Mucosa of rectum (tissue), 2 donors: Measurements from ENCODE around the gene TUBGCP2.
"Not testable (repeated sequence)": the region's sequence is repeated elsewhere in the genome, so short reads cannot be mapped to it uniquely, and the experiment has no call there.

Experiments used
- H3K27ac ChIP-seq, 2 donors: one replicate each; pipeline ENCODE4 v1.7.0; 2013; ENCODE audit warnings: inconsistent platforms in 2 of 2, low read depth in 2 of 2, low read length in 2 of 2
- H3K27me3 ChIP-seq, 2 donors: one replicate each; pipeline ENCODE4 v1.7.0; 2013; ENCODE audit warnings: low read length in 2 of 2; ENCODE audit not compliant: control insufficient read depth in 2 of 2, insufficient read depth in 2 of 2
- H3K36me3 ChIP-seq, 2 donors: one replicate each; pipeline ENCODE4 v1.7.0; 2013; ENCODE audit warnings: low read length in 2 of 2; ENCODE audit not compliant: control insufficient read depth in 2 of 2, insufficient read depth in 2 of 2
- H3K4me1 ChIP-seq, 2 donors: one replicate each; pipeline ENCODE4 v1.7.0; 2013; ENCODE audit warnings: low read length in 2 of 2, mild to moderate bottlenecking in 1 of 2; ENCODE audit not compliant: control insufficient read depth in 2 of 2, insufficient read depth in 2 of 2
- H3K4me3 ChIP-seq, 2 donors: one replicate each; pipeline ENCODE4 v1.7.0; 2013; ENCODE audit warnings: low read length in 2 of 2
- H3K9ac ChIP-seq, 2 donors: one replicate each; pipeline ENCODE4 v1.7.0; 2013; ENCODE audit warnings: low read length in 2 of 2, low read depth in 1 of 2, mild to moderate bottlenecking in 1 of 2
- H3K9me3 ChIP-seq, 2 donors: one replicate each; pipeline ENCODE4 v1.7.0; 2013; ENCODE audit warnings: low read length in 2 of 2; ENCODE audit not compliant: control insufficient read depth in 2 of 2
- donor health status: healthy.
- donor health status: Normal muscosa, but diverticular disease.

Gene TUBGCP2

DNA sequence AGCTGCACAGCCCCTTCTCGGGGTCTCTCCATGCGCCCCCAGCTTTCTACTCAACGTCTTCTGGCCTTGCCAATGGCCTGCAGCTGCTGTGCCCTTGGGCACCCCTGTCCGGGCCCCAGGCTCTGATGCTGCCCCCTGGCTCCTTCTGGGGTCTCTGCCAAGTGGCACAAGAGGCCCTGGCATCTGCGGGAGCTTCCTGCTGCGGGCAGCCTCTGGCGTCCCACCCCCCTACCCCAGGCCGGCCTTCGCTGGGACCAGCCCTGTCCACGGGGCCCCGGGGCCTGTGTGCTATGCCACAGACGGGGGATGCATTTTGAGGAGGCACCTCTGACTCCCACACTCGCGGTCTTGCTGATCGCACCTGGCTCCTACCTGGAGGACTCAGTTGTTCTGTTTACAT lies 68.7 kb downstream of the TUBGCP2 start:
- peaks cover 14 to 33% of the 10 kb centered on the region in 2 donors for H3K27me3 ChIP-seq

DNA sequence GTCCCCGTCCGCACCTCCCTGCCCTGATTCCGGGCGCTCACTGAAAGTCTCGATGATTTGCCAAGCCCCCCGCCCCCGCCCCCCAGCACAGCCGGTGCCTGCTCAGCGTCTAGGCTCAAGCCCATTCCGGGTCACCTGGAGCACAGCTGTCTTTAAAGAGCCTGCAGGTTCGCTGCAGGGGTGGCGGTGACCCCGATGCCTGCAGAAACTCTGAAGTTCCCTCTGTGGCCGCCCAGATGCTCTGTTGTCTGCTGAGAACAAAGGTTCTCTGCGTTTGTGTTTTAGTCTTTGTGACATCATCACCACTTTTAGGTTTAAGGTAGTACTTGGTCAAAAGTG lies 70.2 kb downstream of the TUBGCP2 start:
- Histone ChIP-seq H3K4me1 (peaks cover 7 to 9% of the 10 kb centered on the region in 2 donors), H3K4me3 (no peak overlapping the region), H3K9ac (no peak overlapping the region), H3K27me3 (peaks cover 14 to 32% of the 10 kb centered on the region in 2 donors), H3K27ac (no peak overlapping the region), H3K36me3 (no peaks in the 10 kb centered on the region), H3K9me3 (no peaks in the 10 kb centered on the region)

More for the DNA sequence above, 68.7 kb downstream of the TUBGCP2 start:
- no peaks in the 10 kb centered on the region for H3K36me3 ChIP-seq
- H3K9me3 ChIP-seq: no peaks in the 10 kb centered on the region
- H3K4me3 ChIP-seq: no peak overlapping the region
- H3K27ac ChIP-seq: no peak overlapping the region
- H3K4me1 ChIP-seq: peaks cover 7 to 9% of the 10 kb centered on the region in 2 donors
- H3K9ac ChIP-seq: no peak overlapping the region

DNA sequence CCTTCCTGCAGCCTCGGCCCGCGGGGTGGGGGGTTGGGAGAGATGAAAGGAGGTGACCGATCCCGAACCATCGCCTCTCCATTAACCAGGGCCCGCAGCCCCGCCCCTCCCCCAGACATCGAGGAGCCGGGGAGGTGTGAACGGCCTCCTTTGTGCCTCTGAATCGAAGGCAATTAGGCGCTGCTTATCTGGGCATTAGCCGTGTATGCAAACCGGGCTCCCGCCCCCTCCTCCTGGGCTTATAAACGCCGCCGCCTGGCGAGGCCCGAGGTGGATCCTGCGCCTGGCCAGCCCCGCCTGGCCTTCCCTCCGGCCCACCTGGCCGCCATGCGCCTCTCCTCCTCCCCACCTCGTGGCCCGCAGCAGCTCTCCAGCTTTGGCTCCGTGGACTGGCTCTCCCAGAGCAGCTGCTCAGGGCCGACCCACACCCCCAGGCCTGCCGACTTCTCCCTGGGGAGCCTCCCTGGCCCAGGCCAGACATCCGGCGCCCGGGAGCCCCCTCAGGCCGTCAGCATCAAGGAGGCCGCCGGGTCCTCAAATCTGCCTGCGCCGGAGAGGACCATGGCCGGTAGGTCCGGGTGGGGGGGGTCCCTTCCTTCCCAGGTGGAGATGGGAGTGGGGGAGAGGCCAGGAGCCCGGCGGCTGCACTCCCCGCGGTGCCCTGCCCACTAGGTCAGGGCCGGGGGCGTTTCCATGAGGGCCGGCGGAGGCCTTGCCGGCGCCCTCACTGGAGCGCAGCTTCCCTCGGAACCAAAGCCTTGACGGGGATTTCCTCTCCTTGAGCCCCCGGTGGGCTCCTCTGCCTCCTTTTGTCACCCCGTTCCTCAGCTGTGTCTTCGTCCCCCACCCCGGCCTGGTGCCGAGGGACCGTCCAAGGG lies 70.8 kb downstream of the TUBGCP2 start, which contains the start of gene VENTX:
Gene VENTX, plus strand, starts transcription at position 268 of the 878 bp plus-strand sequence. Its CDS starts 60 bp downstream, at position 328.
- Histone ChIP-seq H3K4me1 (peaks cover 7 to 9% of the 10 kb centered on the region in 2 donors), H3K9ac (no peak within 1 kb of the TSS), H3K36me3 (no peaks in the 10 kb centered on the region), H3K27ac (no peak within 1 kb of the TSS), H3K4me3 (no peak within 1 kb of the TSS), H3K9me3 (no peaks in the 10 kb centered on the region), H3K27me3 (peaks cover 11 to 28% of the 10 kb centered on the region in 2 donors)

DNA sequence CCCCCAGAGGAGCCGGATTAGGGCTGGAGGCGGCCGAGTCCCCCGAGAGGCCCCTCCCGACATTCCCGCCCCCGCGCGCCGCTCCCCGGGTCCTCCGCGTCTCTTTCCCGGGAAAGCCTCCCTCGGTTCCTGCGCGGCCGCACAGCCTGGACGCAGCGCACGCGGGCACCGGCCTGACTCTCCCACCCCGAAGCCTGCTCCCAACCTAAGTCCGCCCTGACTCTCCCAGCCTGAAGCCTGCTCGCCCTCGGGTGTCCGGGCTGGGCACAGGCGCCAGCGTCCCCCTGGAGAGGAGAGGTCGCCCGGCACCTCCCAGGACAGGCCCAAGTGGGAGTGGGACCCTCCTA lies 71.5 kb downstream of the TUBGCP2 start:
- no peaks in the 10 kb centered on the region for H3K9me3 ChIP-seq
- no peak overlapping the region for H3K9ac ChIP-seq
- H3K4me1 ChIP-seq: peaks cover 7 to 9% of the 10 kb centered on the region in 2 donors
- no peak overlapping the region for H3K4me3 ChIP-seq
- H3K36me3 ChIP-seq: no peaks in the 10 kb centered on the region
- peaks cover 10 to 22% of the 10 kb centered on the region in 2 donors for H3K27me3 ChIP-seq
- H3K27ac ChIP-seq: no peak overlapping the region

DNA sequence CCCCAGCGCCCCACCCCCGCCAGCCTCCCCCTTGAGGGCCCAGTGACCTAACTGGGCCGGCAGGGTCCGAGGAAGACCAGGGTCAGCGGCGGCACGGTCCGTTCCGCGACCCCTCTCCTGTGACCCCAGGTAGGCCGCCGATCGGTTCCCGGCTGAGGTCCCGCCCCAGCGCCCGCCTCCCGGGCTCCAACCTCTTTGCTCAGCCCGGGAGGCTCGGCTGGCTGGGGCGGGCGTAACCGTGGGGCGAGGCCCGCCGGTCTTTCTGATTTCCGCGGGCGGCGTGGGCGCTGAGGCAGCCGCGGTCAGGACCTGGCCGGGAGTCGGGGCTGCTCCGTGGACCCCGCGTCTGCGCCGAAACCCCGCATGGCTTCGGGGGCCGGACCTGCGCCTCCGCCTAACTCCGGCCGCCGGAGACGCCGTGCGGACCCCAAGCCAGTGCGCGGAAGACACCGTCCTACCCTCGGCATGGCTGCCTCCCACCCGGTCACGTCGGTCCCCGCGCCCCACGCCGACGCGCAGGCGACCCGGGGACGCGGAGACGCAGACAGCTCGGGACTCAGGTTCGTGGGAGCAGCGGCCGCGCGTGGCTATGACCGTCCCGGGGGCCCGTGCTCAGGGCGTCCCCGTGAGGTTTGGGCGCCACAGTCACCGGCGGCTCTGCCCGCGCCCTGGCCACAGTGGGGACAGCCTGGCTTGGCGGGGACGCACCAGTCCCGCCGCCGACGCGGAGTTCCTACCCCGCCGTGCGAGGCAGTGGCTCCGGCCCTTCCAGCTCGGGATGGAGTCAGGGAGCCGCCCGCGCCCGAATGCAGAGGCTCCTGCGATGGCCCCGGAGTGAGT lies 72.1 kb downstream of the TUBGCP2 start:
- peaks cover 15 to 20% of the 10 kb centered on the region in 2 donors for H3K27me3 ChIP-seq
- H3K9ac ChIP-seq: no peak overlapping the region
- no peak overlapping the region for H3K4me3 ChIP-seq
- H3K36me3 ChIP-seq: no peaks in the 10 kb centered on the region
- H3K4me1 ChIP-seq: peaks cover 4 to 7% of the 10 kb centered on the region in 2 donors
- no peaks in the 10 kb centered on the region for H3K9me3 ChIP-seq
- no peak overlapping the region for H3K27ac ChIP-seq

DNA sequence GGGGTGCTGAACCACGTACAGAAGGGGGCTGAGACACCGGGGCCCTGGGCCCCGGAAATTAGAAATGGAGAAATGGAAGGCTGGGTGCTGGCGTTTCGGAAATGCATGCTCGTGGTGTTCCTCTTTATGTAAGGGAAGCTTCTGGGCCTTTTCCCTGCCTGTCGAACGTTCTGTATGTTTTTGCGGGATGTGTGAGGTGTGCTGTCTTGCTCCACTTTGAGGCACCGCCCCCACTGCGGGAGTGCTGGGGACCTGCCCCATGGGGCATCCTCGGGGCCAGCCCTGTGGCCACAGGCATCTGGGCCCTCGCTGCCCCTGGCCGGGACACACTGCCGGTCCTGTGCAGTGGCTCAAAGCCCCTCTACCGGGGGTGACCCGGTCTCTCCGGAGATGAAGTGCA lies 72.7 kb downstream of the TUBGCP2 start:
- no peak overlapping the region for H3K27ac ChIP-seq

DNA sequence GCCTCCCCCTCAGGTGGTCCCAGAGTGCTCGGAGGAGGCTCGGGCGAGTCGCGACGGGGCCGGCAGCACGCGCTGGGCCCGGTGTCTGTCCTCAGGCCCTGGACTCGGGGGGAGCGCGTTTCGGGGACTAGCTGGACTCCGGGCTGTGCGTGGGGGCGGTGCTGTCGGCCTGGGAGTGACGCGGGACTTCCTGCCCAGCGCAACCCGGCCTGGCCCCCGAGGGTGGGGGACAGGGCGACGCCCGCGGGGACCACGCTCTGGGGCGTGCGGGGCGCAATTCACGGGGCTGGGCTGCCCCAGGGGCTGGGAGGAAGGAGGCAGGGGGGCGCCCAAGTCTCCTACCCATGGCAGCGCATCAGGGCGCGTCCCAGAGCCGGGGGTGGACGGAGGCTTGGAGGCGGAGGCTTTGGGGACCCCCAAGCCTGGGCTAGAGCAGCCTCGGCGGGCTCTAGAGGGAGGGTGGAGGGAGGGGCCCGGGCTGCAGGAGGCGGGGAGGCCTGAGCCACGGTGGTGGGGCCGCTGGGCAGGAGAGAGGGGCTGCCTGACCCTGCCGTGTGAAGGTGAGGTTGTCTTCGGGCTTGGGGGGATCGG lies 73.3 kb downstream of the TUBGCP2 start:
- Histone ChIP-seq H3K4me3 (no peak overlapping the region), H3K9ac (no peak overlapping the region), H3K36me3 (no peaks in the 10 kb centered on the region), H3K27me3 (peaks cover 11 to 13% of the 10 kb centered on the region in 2 donors), H3K9me3 (no peaks in the 10 kb centered on the region), H3K27ac (no peak overlapping the region), H3K4me1 (no peaks in the 10 kb centered on the region)

More for the DNA sequence above, 72.7 kb downstream of the TUBGCP2 start:
- Histone ChIP-seq H3K36me3 (no peaks in the 10 kb centered on the region), H3K27me3 (peaks cover 13 to 15% of the 10 kb centered on the region in 2 donors), H3K9me3 (no peaks in the 10 kb centered on the region), H3K9ac (no peak overlapping the region), H3K4me3 (no peak overlapping the region), H3K4me1 (peaks cover 1% of the 10 kb centered on the region in 2 donors)

DNA sequence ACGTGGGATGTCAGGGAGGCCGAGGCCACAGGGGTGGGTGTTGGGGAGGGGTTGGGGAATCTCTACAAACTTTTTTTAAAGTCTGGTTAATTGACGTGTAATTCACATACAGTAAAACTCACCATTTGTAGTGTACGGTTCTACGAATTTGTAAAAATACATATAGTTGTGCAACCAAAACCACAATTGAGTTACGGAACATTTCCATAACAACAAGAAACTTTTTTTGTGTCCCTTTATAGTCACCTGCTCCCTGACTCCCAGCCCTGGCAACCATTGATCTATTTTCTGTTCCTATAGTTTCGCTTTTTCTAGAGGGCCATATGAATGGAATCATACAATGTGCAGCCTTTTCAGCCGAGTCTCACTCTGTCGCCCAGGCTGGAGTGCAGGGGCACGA lies 73.9 kb downstream of the TUBGCP2 start:
- H3K4me3 ChIP-seq, H3K4me1 ChIP-seq, H3K36me3 ChIP-seq, H3K27ac ChIP-seq, H3K9ac ChIP-seq, H3K9me3 ChIP-seq: not testable (repeated sequence)
- H3K27me3 ChIP-seq: peaks cover 11 to 13% of the 10 kb centered on the region in 2 donors

DNA sequence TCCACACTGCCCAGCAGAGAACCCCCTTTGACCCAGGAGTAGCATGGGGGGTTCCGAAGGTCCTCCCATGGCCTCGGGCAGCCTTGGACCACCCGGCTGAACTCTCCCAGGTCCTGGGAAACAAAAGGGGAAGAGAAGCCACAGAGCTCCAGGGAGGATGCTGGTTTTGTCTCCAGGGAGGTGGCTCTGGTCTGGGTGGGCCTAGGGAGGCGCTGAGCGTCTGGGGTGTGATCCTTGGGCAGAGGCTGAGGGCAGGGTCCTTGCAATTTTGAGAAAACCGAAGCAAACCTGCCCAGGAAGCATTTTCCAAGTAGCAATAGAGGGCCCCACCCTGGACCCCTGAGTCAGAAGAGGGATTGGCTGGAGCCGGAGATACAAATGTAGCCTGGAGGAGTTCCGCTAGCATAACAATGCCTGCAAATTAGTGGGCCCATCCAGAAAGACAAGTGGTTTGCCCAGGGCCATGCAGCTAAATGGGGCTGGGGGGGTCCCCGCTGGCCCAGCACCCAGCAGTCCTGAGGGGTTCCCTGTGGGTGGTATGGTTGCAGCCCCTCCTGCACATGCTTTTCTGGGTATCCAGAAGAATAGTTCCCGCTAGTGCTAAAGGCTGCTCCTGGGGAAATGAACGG lies 76.6 kb downstream of the TUBGCP2 start:
- Histone ChIP-seq H3K4me3 (no peak overlapping the region), H3K9me3 (no peaks in the 10 kb centered on the region), H3K27ac (no peak overlapping the region), H3K36me3 (no peaks in the 10 kb centered on the region), H3K4me1 (no peaks in the 10 kb centered on the region), H3K9ac (no peak overlapping the region), H3K27me3 (peaks cover 17 to 18% of the 10 kb centered on the region in 2 donors)
